HCT116 (cell line): ENCODE results near the gene CDH16.

Source experiments
- CTCF ChIP-seq, 3 experiments: fragments of 200-600 bp in 1 of 3; sonication (generic) in 1 of 3; IDR thresholded peaks in 2 of 3; conservative IDR thresholded peaks in 1 of 3; 2 replicates each; pipeline ENCODE4 v1.5.1; 2012 to 2017; ENCODE audit warnings: low read depth in 2 of 3, low read length in 2 of 3, antibody characterized with exemption in 1 of 3, borderline replicate concordance in 1 of 3, control low read depth in 1 of 3, mild to moderate bottlenecking in 1 of 3, mixed read lengths in 1 of 3, mixed run types in 1 of 3, moderate library complexity in 1 of 3; ENCODE audit not compliant: insufficient read depth in 1 of 3
- MAX ChIP-seq: IDR thresholded peaks from 2 replicates; pipeline ENCODE4 v1.6.1; 2012

GRCh38 chr16:66960270-66960669, 41.6 kb upstream of the CDH16 start:
- TF ChIP-seq CTCF (IDR thresholded peaks at IDR 0.05 in 2 of 3, conservative IDR thresholded peaks at IDR 0.05 in 1 of 3; ENCODE audit: borderline replicate concordance in 1 of 3, insufficient read depth in 1 of 3, low read depth in 2 of 3, low read length in 2 of 3), result no peak
- no peak for TF ChIP-seq MAX
